Skeletal muscle cell (primary cell): Measurements from ENCODE around the gene KIF21A.

Source experiments
- DNase-seq: peaks from one replicate; pipeline ENCODE4 v3.0.0-alpha.2; 2010; ENCODE audit warnings: low read depth
- H3K4me3 ChIP-seq: 2 replicates; pipeline ENCODE4 v1.5.1; 2011; ENCODE audit warnings: low read depth, mild to moderate bottlenecking, control low read depth, low read length, moderate library complexity

KIF21A gene

DNA sequence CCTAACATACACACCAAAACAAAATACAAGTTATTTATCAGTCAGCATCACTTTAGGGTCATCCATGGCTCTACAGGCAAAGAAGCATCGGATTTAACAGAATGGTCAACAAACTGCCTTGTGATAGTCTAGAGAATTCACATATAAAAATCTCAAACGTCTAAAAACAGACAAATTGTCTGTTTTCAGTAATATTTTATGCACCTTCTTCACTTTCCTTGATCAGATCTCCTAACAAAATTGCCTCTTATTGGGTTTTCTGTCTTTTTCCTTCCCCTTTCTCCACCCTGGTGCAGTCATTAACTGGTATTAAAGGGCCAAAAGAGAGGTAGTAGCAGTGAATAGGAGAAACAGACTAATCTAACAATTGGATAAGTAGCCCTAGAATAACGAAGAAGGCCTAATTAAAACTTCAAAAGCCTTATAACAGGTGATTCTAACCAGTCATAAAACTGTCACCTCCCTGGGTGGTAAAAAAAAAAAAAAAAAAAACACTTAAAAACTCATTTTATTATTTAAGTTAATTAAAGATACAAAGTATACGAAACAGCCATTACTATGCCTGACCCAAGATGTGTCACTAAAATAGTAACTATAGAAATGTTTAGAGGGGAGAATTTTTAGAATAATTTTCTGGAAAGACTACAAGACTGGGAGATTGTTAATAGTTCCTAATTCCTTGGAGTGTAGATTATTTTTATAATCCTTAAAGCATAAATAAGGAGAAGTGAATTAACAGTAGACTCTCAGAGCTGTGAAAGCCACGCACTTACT is 1.5 kb downstream of the KIF21A start:
- H3K4me3 ChIP-seq, result peak overlapping the region; percentile 60
- DNase-seq, result no peak

- H3K4me3 ChIP-seq, result no peak overlapping the region
- no peak for DNase-seq
These were observed 2.1 kb downstream of the KIF21A start for GRCh38 chr12:39440781-39441180.

DNA sequence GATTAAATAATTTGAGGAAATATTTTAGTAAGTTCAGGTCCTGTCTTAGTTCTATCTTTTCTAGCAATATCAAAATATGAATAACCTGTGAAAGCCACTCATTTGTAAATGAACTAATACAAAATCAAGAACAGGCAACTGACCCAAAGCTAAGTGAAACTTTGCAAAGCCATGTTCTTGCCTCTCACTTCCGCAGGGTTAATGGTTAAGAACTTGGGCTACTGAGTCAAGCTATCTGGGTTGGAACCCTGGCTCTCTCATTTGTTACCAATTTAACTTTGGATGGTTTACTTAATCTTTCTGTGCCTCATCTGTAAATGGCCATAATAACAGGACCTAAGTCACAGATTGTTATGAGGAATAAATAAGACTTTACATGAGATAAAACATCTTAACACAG is 2.8 kb downstream of the KIF21A start:
- H3K4me3 ChIP-seq, result no peak overlapping the region
- DNase-seq, result no peak

GRCh38 chr12:39435531-39435930 is 7.4 kb downstream of the KIF21A start:
- no peak overlapping the region for H3K4me3 ChIP-seq
- no peak for DNase-seq

DNA sequence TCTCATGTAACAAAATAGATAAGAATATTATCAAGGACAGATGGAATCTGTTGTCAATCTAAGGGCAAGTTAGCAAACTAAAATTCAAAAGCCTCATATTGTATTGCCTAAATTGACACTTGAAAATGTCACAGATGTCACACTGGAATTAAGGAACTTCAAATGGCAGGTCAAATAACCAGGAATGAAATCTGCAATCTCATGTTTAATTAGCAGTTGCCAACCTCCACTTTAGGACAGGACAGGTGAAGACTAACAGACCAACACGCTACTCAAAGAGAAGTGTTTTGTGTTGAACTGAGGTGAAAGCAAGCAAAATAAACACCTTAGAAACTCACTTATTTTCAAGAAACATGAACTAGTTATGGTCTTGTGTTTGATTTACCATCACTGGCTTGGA is 11.1 kb downstream of the KIF21A start:
- no peak for DNase-seq

DNA sequence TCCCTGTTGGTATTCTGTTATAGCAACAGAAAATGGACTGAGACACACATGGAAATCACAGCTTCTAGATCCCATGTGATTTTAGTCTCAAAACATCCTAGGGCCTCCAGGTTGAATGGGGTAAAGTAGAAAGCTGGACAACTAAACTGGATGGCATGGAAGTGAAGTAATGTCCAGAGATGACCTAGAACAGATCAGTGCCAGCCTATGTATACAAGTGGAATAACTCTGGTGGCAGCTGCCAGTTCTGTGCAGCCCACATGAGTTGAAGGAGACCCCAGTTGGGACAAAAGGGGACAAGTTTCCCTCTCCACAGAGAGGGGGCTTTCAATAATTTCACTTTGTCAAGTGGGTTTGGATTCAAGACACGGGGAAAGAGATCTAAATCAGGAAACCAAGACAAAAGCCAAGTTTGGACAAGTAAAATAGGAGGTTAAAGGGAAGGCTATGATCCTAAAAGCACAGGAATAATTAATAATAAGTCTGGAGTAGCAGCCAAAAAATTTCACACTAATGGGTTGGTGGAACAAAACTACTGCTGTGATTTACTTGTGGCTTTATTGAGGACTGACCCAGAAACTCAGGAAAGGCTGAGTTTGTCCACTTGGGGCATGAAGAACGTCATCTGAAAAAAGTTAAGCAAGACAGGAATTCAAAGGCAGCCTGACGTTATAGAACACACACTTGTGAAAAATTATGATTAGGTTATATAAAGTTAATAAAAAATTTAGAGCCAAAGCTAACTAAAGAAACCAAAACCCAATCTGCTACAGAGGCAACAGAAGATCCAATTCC is 11.7 kb downstream of the KIF21A start:
- no peak for DNase-seq
- no peak overlapping the region for H3K4me3 ChIP-seq

More for the DNA sequence above, 11.1 kb downstream of the KIF21A start:
- H3K4me3 ChIP-seq, result no peak overlapping the region

GRCh38 chr12:39429809-39430208 is 13.1 kb downstream of the KIF21A start:
- no peak overlapping the region for H3K4me3 ChIP-seq
- no peak for DNase-seq

- DNase-seq, result no peak
- H3K4me3 ChIP-seq, result no peak overlapping the region
These were observed 15.5 kb downstream of the KIF21A start for GRCh38 chr12:39427360-39427808.

DNA sequence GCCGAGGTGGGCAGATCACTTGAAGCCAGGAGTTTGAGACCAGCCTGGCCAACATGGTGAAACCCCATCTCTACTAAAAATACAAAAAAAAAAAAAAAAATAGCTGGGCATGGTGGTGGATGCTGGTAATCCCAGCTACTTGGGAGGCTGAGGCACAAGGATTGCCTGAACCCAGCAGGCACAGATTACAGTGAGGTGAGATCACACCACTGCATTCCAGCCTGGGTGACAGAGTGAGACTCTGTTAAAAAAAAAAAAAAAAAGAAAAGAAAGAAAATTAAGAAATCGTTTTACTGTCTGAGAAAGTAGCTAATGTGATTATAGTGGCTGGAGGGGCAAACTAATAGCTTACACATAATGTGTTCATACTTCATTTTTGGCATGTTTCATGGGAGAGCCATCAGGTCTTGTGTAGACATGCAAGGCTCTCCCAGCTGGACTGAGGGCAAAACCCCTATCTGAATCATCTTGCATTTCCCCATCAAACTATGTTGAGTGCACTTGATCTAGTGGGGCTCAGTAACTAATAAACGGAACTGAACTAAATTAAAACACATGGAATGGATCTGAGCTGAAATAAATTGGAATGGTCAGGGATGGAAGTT is 16.2 kb downstream of the KIF21A start:
- no peak for DNase-seq
- no peak overlapping the region for H3K4me3 ChIP-seq

DNA sequence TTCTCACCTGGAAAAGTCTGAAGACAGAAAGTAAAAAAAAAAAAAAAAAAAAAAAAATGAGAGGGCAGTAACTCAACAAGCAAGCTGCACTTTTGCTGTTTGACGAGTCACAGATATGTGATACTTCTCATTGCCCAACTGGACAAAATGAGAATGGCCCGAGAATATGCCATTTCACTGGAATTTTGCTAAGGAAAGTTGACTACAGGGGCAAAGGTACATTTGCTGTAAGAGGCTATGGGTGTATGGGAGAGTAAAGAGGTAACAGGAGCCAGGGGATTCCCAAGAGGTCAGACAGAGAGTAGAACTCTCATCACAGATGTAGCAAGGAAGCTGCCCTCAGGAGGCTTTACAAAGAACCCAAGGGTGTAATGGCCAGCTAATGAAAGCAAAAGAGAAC is 22.9 kb downstream of the KIF21A start:
- DNase-seq, result no peak
- H3K4me3 ChIP-seq, result no peak overlapping the region

DNA sequence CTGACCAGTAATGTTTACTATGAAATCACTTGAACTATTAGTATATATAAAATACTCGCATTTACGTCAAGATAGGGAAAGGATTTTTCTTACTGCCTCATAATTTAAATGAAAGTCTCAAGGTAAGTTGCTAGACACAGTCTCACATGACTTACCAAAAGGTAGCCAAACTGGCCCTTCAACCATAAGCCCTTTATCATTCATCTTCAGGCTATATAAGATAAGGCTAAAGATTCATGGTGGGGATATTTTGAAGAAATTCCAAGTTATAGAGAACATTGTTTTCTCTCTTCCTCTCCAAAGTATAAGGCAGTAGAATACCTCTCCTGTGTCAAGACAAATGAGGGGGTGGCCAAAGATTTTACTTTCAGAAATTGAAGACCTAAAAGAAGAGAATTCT is 23.4 kb downstream of the KIF21A start:
- DNase-seq, result no peak
- no peak overlapping the region for H3K4me3 ChIP-seq

DNA sequence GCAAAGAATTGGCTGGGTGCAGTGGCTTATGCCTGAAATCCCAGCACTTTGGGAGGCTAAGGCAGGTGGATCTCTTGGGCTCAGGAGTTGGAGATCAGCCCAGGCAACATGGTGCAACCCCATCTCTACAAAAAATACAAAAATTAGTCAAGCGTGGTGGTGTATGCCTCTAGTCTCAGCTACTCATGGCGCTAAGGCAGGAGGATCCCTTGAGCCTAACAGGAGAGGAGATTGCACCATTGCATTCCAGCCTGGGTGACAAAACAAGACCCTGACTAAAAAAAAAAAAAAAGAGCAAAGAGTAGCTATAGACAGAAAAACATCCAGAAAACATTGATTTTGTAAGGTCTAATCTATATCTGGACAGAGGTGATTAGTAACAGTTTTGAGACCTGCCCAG is 25.0 kb downstream of the KIF21A start:
- DNase-seq, result no peak
- H3K4me3 ChIP-seq, result no peak overlapping the region

GRCh38 chr12:39413836-39414771 is 28.8 kb downstream of the KIF21A start:
- DNase-seq, result no peak
- no peak overlapping the region for H3K4me3 ChIP-seq

GRCh38 chr12:39412210-39412609 is 30.7 kb downstream of the KIF21A start:
- no peak overlapping the region for H3K4me3 ChIP-seq
- DNase-seq, result no peak

GRCh38 chr12:39406262-39406661 is 36.7 kb downstream of the KIF21A start:
- H3K4me3 ChIP-seq, result no peak overlapping the region
- DNase-seq, result no peak

GRCh38 chr12:39405580-39405979 is 37.3 kb downstream of the KIF21A start:
- DNase-seq, result no peak
- no peak overlapping the region for H3K4me3 ChIP-seq

DNA sequence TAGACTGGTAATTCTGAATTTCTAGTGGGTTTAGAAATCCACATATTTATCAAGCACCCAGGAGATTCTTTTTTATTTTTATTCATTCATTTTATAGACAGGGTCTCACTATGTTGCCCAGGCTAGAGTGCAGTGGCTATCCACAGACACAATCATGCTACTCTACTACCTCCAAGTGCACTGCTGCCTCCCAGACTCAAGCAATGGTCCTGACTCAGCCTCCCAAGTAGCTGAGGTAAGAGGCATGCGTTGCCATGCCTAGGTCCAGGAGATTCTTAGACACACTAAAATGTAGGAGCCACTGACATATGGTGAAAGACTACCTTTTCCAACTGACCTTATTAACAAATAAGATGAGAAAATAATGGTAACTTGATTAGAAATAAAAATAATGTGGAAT is 38.9 kb downstream of the KIF21A start:
- DNase-seq, result no peak
- no peak overlapping the region for H3K4me3 ChIP-seq

DNA sequence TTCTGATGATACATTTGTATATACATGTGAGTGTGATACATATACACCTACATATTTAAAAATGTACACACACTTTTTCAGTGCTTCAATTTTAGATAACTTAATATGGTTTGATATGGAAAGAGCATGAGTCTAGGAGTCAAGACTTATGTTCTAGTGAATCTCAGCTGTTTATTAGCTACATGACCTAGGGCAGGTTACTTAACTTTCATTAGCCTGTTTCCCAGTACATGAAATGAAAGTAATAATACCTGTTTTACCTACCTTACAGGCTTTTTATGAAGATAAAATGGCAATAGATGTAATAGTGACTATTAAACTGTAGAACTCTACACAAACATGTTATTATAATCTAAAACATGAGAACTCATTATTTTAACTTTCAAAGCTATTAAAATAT is 39.5 kb downstream of the KIF21A start:
- no peak for DNase-seq
- H3K4me3 ChIP-seq, result no peak overlapping the region

DNA sequence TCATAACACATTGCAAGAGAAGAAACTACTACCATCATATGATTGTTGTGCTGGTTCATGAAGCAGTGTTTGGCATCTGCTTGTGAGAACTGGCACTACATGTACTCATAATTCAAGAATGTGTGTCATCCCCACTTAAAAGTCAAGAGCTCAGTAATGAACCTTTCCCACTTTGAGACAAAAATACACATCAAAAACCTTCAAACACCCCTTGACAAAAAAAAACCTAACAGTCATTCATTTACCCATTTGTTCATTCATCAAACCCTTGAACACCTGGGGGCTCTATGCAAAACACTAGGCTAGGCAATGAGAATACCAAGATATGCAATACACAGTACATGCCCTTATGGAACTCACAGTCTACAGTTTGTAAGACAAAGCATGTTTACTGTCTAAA is 40.0 kb downstream of the KIF21A start:
- H3K4me3 ChIP-seq, result no peak overlapping the region
- DNase-seq, result no peak
